K562 (cell line): ENCODE data around the gene UTP11. TPM values are rescaled to one million over a fixed set of nuclear protein-coding genes. Genes with fewer than 3 reads are reported as not detected.
A peak's percentile ranks its signal among the peaks of the same experiment; 100 is the strongest.

Source experiments
- ATF4 ChIP-seq: fragments of 450-650 bp; formaldehyde crosslinking; IDR thresholded peaks from 2 replicates; pipeline ENCODE4 v1.4.0; 2022; ENCODE audit warnings: mild to moderate bottlenecking, moderate library complexity
- BCOR ChIP-seq: fragments of 450-650 bp; IDR thresholded peaks from 2 replicates; pipeline ENCODE4 v1.6.1; 2016
- BRD4 ChIP-seq: fragments of 200-600 bp; sonication (generic); IDR thresholded peaks from 2 replicates; pipeline ENCODE4 v1.6.1; 2017; ENCODE audit warnings: inconsistent platforms
- CBFB ChIP-seq: sonication (generic); formaldehyde crosslinking; IDR thresholded peaks from 2 replicates; pipeline ENCODE4 v1.4.0; 2020; ENCODE audit warnings: mild to moderate bottlenecking, missing genetic modification reagents
- CHD1 ChIP-seq: fragments of 200-600 bp; sonication (generic); IDR thresholded peaks from one replicate; pipeline ENCODE4 v1.6.1; 2012; ENCODE audit warnings: mild to moderate bottlenecking, moderate library complexity, low read length, inconsistent platforms
- DDX20 ChIP-seq: fragments of 450-650 bp; IDR thresholded peaks from 2 replicates; pipeline ENCODE4 v1.6.1; 2016; ENCODE audit warnings: missing genetic modification characterization, low read depth, mild to moderate bottlenecking, missing compliant biosample characterization, moderate library complexity
- EGR1 ChIP-seq: fragments of 450-650 bp; conservative IDR thresholded peaks from 2 replicates; pipeline ENCODE4 v1.6.1; 2017; ENCODE audit warnings: mild to moderate bottlenecking
- FOXA3 ChIP-seq, 2 experiments: fragments of 450-650 bp in 1 of 2; sonication (generic) in 1 of 2; formaldehyde crosslinking; IDR thresholded peaks in 1 of 2; conservative IDR thresholded peaks in 1 of 2; 2 replicates each; pipeline versions ENCODE4 v1.4.0 to v1.8.0; 2020 to 2022; ENCODE audit warnings: mild to moderate bottlenecking in 2 of 2, missing genetic modification reagents in 1 of 2
- HDAC3 ChIP-seq: fragments of 450-650 bp; IDR thresholded peaks from 2 replicates; pipeline ENCODE4 v1.6.1; 2018; ENCODE audit warnings: borderline replicate concordance, mild to moderate bottlenecking, moderate library complexity; ENCODE audit not compliant: partially characterized antibody
- KLF16 ChIP-seq: IDR thresholded peaks from 2 replicates; pipeline ENCODE4 v1.6.1; 2016; ENCODE audit warnings: antibody characterized with exemption
- MCM2 ChIP-seq: fragments of 450-650 bp; IDR thresholded peaks from 2 replicates; pipeline ENCODE4 v1.6.1; 2017; ENCODE audit warnings: low read depth, mild to moderate bottlenecking
- MTA1 ChIP-seq: fragments of 450-650 bp; IDR thresholded peaks from 2 replicates; pipeline ENCODE4 v1.6.1; 2017; ENCODE audit warnings: borderline replicate concordance
- PCBP2 ChIP-seq: fragments of 200-400 bp; formaldehyde crosslinking; IDR thresholded peaks from 2 replicates; pipeline ENCODE4 v1.6.1; 2018; ENCODE audit warnings: low read length, low read depth, mild to moderate bottlenecking, moderate library complexity; ENCODE audit not compliant: poor library complexity, severe bottlenecking
- PYGO2 ChIP-seq: fragments of 450-650 bp; IDR thresholded peaks from 2 replicates; pipeline ENCODE4 v1.6.1; 2016; ENCODE audit warnings: mild to moderate bottlenecking, missing genetic modification characterization, moderate library complexity, missing compliant biosample characterization
- RNF2 ChIP-seq: sonication (generic); IDR thresholded peaks from 2 replicates; pipeline ENCODE4 v1.6.1; 2016
- U2AF1 ChIP-seq: fragments of 200-400 bp; formaldehyde crosslinking; optimal IDR thresholded peaks from 2 replicates; pipeline ENCODE3; 2017; ENCODE audit warnings: mild to moderate bottlenecking, low read depth, low read length, moderate library complexity
- YY1 ChIP-seq, 3 experiments: IDR thresholded peaks; 2 replicates each; pipeline ENCODE4 v1.6.1; 2011; ENCODE audit warnings: low read length in 2 of 3, mild to moderate bottlenecking in 2 of 3, moderate library complexity in 2 of 3, borderline replicate concordance in 1 of 3, control low read depth in 1 of 3, low read depth in 1 of 3; ENCODE audit not compliant: insufficient read depth in 3 of 3, insufficient replicate concordance in 2 of 3, control insufficient read depth in 1 of 3, insufficient read length in 1 of 3; ENCODE audit errors: extremely low read depth in 1 of 3
- polyA plus RNA-seq, 8 experiments: library from polyadenylated mRNA; depleted of rRNA in 4 of 8; stranded (reverse) in 5 of 8; unstranded in 3 of 8; fragments of >200 nt; fragmentation: Nextera tagmentation in 2 of 8; fragmentation: Illumina TruSeq in 1 of 8; extraction: Ambion mirVana in 2 of 8; extraction: Trizol in 1 of 8; gene quantifications; 2 replicates each; pipeline versions ENCODE4 v1.2.1 to v1.2.3, GENCODE V29; 2011 to 2014; ENCODE audit warnings: inconsistent platforms in 1 of 8, missing spikeins in 1 of 8
- total RNA-seq, 7 experiments: library from RNA; depleted of rRNA in 6 of 7; stranded (reverse); fragments of >200 nt in 6 of 7; fragmentation: Illumina TruSeq in 2 of 7; extraction: Trizol in 2 of 7; gene quantifications; 2 replicates each; pipeline versions ENCODE4 v1.2.1 to v1.2.3, GENCODE V29; 2011 to 2021; ENCODE audit warnings: low replicate concordance in 1 of 7
- TF ChIP-seq, protein P1 (sequence below): sonication (generic); formaldehyde crosslinking; IDR thresholded peaks from 2 replicates; pipeline ENCODE4 v1.8.0; 2022; ENCODE audit warnings: mild to moderate bottlenecking, missing genetic modification reagents
- TF ChIP-seq, protein P2 (sequence below): fragments of 250-450 bp; sonication (Bioruptor Pico); IDR thresholded peaks from 2 replicates; pipeline ENCODE4 v1.6.1; 2021; ENCODE audit warnings: mild to moderate bottlenecking

UTP11 gene
- total and polyA plus RNA-seq, 9 of the 15 experiments (the other 6 are each of a cell fraction or from before 2014, with no cell fraction given) = 91.1 to 378 (median 221) TPM

- TF ChIP-seq U2AF1 (no peak), PCBP2 (no peak), MTA1 (peak; percentile 74; the same call in 1 of the 2 replicates), EGR1 (peak; percentile 94), MCM2 (no peak), HDAC3 (peak; percentile 94), DDX20 (0 out of 2 replicates have a peak, but pooled peaks have one; percentile 58), BCOR (peak; percentile 58; the same call in 1 of the 2 replicates), KLF16 (peak; percentile 69; the same call in 1 of the 2 replicates), PYGO2 (peak; percentile 62; the same call in 1 of the 2 replicates), YY1 (IDR thresholded peaks at IDR 0.05; ENCODE audit: borderline replicate concordance in 1 of 3, control insufficient read depth in 1 of 3, extremely low read depth in 1 of 3, insufficient read depth in 3 of 3, insufficient read length in 1 of 3, insufficient replicate concordance in 2 of 3, low read depth in 1 of 3, low read length in 2 of 3) (peak in 1 of 3 experiments; percentile 2), CHD1 (no peak), BRD4 (no peak), ATF4 (no peak), RNF2 (peak; percentile 96), CBFB (CRISPR knock-in tag) (no peak), FOXA3 (CRISPR knock-in tag; conservative IDR thresholded peaks at IDR 0.05 in 1 of 2, IDR thresholded peaks at IDR 0.05 in 1 of 2) (peak in 1 of 2 experiments; percentile 80; a peak in 2 of 4 replicates)
- TF ChIP-seq, protein P1, sequence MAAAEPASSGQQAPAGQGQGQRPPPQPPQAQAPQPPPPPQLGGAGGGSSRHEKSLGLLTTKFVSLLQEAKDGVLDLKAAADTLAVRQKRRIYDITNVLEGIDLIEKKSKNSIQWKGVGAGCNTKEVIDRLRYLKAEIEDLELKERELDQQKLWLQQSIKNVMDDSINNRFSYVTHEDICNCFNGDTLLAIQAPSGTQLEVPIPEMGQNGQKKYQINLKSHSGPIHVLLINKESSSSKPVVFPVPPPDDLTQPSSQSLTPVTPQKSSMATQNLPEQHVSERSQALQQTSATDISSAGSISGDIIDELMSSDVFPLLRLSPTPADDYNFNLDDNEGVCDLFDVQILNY (CRISPR knock-in tag) = no peak
- TF ChIP-seq, protein P2, sequence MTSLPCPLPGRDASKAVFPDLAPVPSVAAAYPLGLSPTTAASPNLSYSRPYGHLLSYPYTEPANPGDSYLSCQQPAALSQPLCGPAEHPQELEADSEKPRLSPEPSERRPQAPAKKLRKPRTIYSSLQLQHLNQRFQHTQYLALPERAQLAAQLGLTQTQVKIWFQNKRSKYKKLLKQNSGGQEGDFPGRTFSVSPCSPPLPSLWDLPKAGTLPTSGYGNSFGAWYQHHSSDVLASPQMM (CRISPR knock-in tag) = no peak
Observed at GRCh38 chr1:37999430-38000232, 12.9 kb upstream of the UTP11 start (continued).
